Colonic mucosa (tissue), 4 donors: ENCODE measurements around the gene SLC2A8. TPM values are rescaled to one million over a fixed set of nuclear protein-coding genes. Genes with fewer than 3 reads are reported as not detected.

ENCODE experiments used
- DNase-seq: peaks from one replicate; pipeline ENCODE4 v3.0.0-alpha.2; 2020
- H3K27ac ChIP-seq: fragments of 200-600 bp; one replicate; pipeline ENCODE4 v1.8.0; 2021
- H3K27me3 ChIP-seq: fragments of 200-600 bp; one replicate; pipeline ENCODE4 v1.8.0; 2021
- H3K36me3 ChIP-seq: fragments of 200-600 bp; one replicate; pipeline ENCODE4 v1.8.0; 2021
- H3K4me1 ChIP-seq: fragments of 200-600 bp; one replicate; pipeline ENCODE4 v1.8.0; 2021; ENCODE audit warnings: mild to moderate bottlenecking
- H3K4me3 ChIP-seq: fragments of 200-600 bp; one replicate; pipeline ENCODE4 v1.8.0; 2021
- H3K9ac ChIP-seq, 2 donors: one replicate each; pipeline ENCODE4 v1.7.0; 2013; ENCODE audit warnings: control low read depth in 2 of 2, low read depth in 2 of 2, low read length in 2 of 2
- H3K9me3 ChIP-seq: fragments of 200-600 bp; one replicate; pipeline ENCODE4 v1.8.0; 2021
- intact Hi-C: fragments of 100-400 bp; cut with DNase I; formaldehyde crosslinking; loops from one replicate; pipeline ENCODE4 v1.14.1; 2022
- total RNA-seq, 2 donors: library from RNA; stranded (reverse); fragmentation: NEBNext Ultra II Directional in 1 of 2; extraction: Animal tissue kit (Norgen Biotek cat#: 25700) in 1 of 2; gene quantifications; one replicate each; pipeline ENCODE4 v1.2.1, GENCODE V29; 2021
- TF ChIP-seq, protein P1 (sequence below): fragments of 200-600 bp; IDR thresholded peaks from one replicate; pipeline ENCODE4 v1.8.0; 2022; ENCODE audit warnings: antibody characterized with exemption, mild to moderate bottlenecking
- donor health status: healthy.
- donor health status: DM: no; HTN: no; CAD: no.
- donor health status: DM: no; HTN: no; CAD: no.

Gene SLC2A8
- total RNA-seq, 2 donors from 2014 or later = 20.4 to 33.6 TPM

DNA sequence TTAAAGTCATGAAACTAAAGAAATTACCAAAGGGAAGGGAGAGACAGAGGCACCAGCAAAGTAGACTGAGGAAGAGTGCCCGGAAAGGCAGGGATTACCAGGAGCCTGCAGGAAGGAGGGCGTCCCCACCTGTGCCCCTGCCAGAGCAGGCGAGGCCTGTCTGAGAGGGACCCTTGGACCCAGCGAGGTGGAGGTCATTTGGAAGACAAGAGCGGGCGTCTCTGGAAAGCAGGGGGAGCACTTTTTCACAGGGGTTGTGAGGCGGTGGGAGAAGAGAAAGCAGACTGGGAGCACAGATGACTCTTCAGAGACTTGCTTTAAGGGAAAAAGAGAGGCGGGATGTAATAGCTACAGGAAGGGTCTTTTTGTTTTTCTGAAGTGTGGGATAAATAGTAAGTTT, 27.5 kb upstream of the SLC2A8 start:
- H3K9me3 ChIP-seq = no peaks in the 10 kb centered on the region
- H3K4me3 ChIP-seq = no peak overlapping the region
- no peak overlapping the region for H3K9ac ChIP-seq
- no peaks in the 10 kb centered on the region for H3K36me3 ChIP-seq
- no peak for DNase-seq
- H3K27ac ChIP-seq = no peak overlapping the region
- TF ChIP-seq, protein P1, sequence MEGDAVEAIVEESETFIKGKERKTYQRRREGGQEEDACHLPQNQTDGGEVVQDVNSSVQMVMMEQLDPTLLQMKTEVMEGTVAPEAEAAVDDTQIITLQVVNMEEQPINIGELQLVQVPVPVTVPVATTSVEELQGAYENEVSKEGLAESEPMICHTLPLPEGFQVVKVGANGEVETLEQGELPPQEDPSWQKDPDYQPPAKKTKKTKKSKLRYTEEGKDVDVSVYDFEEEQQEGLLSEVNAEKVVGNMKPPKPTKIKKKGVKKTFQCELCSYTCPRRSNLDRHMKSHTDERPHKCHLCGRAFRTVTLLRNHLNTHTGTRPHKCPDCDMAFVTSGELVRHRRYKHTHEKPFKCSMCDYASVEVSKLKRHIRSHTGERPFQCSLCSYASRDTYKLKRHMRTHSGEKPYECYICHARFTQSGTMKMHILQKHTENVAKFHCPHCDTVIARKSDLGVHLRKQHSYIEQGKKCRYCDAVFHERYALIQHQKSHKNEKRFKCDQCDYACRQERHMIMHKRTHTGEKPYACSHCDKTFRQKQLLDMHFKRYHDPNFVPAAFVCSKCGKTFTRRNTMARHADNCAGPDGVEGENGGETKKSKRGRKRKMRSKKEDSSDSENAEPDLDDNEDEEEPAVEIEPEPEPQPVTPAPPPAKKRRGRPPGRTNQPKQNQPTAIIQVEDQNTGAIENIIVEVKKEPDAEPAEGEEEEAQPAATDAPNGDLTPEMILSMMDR = no peak
- no peaks in the 10 kb centered on the region for H3K27me3 ChIP-seq
- intact Hi-C loops = no loop called here
- no peaks in the 10 kb centered on the region for H3K4me1 ChIP-seq

DNA sequence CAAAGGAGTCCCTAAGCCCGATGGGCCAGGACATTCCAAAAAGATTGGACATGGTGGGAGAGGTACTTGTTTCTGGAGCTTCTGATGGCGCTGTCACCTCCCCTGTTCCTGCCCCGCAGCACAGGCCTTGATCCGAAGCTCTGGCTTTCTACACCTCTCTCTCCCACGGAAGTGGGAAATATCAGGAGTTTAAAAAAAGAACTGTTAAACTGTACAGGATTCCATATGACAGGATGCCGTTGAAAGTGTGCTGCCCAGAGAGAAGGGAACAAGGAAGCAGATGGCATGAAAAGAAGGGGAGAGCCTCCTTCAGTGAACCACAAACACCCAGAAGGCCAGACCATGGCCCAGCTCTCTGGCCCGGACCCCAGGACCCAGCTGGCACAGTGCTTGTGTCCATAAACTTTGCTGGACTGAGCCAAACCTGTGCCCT, 26.8 kb upstream of the SLC2A8 start:
- H3K36me3 ChIP-seq = no peaks in the 10 kb centered on the region
- H3K9me3 ChIP-seq = no peaks in the 10 kb centered on the region
- H3K4me1 ChIP-seq = no peaks in the 10 kb centered on the region
- no peak overlapping the region for H3K9ac ChIP-seq
- intact Hi-C loops = no loop called here
- no peak overlapping the region for H3K4me3 ChIP-seq
- DNase-seq = no peak
- TF ChIP-seq, protein P1 = no peak
- no peaks in the 10 kb centered on the region for H3K27me3 ChIP-seq
- H3K27ac ChIP-seq = no peak overlapping the region

DNA sequence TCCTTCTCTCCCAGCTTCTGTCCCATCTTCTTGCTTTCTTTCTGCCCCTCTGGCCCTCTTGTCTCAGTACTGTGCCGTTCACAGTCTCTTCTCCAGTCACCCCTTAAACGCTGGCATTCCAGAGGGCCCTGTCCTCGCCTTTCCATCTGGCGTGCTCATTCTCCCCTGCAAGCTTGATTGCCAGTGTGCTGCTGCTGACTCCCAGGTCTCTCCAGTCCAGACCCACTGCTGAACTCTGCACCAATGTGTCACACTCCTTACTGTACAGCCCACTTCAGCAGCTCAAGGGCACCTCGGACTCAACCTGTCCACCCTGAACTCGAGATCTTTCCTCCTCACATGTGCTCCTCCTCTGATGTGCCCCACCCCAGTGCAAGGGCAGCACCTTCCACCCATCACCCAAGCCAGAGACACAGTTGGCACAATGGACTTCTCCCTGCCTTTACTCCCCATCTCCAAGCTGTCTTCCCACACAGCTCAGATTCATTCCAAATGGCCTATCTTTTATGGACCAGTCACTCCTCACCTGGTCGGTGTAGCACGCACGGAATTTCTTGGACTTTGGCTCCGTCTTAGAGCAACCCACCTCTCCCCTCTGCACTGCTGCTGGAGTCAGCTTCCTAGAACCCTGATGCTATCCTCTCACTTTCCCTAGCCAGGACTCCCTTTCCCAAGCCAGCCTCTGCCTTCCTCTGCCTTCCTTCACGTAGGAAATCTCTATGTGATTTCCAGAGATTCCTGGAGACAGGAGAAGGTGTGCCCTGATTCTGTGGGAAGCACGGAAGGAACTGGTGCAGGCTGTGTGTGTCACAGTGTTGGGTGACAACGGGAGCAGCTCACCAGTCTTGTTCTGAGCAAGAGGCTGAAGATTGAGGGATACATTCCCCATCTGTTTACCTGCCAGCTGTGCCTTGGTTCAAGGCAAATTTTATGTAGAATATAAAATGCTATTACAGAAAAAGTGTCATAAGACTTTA, 26.0 kb upstream of the SLC2A8 start:
- no peak overlapping the region for H3K4me3 ChIP-seq
- no peaks in the 10 kb centered on the region for H3K27me3 ChIP-seq
- no peaks in the 10 kb centered on the region for H3K9me3 ChIP-seq
- no peak overlapping the region for H3K9ac ChIP-seq
- TF ChIP-seq, protein P1 = no peak
- H3K27ac ChIP-seq = no peak overlapping the region
- no peak for DNase-seq
- intact Hi-C loops = no loop called here
- no peaks in the 10 kb centered on the region for H3K36me3 ChIP-seq
- H3K4me1 ChIP-seq = no peaks in the 10 kb centered on the region

DNA sequence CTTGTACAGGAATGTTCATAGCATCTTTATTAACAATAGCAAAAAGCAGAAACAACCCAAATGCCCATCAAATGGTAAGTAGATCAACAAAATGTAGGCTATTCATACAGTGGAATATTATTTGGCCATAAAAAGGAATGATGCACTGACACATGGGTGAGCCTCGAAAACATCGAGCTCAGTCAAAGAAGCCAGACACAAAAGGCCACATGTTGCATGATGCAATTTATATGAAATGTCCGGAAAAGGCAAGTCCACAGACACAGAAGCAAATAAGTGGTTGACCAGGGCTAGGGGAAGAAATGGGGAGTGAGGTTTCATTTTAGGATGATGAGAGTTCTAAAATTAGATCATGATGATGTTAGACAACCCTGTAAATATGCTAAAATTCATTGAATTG, 16.5 kb upstream of the SLC2A8 start:
- H3K36me3 ChIP-seq = no peaks in the 10 kb centered on the region
- H3K27me3 ChIP-seq = no peaks in the 10 kb centered on the region
- TF ChIP-seq, protein P1 = no peak
- no peak overlapping the region for H3K4me3 ChIP-seq
- H3K9me3 ChIP-seq = no peaks in the 10 kb centered on the region
- intact Hi-C loops = no loop called here
- H3K9ac ChIP-seq = no peak overlapping the region
- no peak for DNase-seq
- H3K27ac ChIP-seq = no peak overlapping the region
- H3K4me1 ChIP-seq = no peaks in the 10 kb centered on the region

DNA sequence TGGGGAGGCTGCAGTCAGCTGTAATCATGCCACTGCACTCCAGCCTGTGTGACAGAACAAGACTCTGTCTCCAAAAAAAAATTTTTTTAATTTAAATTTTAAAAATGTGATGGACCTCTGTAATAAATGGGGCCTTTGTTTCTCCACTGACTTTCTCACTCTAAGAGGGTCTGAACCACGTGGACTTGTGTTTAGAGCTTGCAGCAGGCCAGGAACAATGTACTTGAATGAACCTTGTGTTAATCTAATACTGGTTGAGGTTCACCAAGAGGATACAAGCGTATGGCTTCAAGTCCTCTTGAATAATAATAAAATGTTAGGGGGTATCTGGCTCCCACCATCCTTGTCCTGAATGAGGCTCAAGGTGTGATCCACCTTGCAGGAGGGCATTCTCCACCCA, 14.4 kb upstream of the SLC2A8 start:
- H3K27ac ChIP-seq = no peak overlapping the region
- no peaks in the 10 kb centered on the region for H3K27me3 ChIP-seq
- intact Hi-C loops = no loop called here
- H3K36me3 ChIP-seq = no peaks in the 10 kb centered on the region
- no peak overlapping the region for H3K4me3 ChIP-seq
- no peaks in the 10 kb centered on the region for H3K4me1 ChIP-seq
- TF ChIP-seq, protein P1 = no peak
- no peak for DNase-seq
- no peak overlapping the region for H3K9ac ChIP-seq
- H3K9me3 ChIP-seq = no peaks in the 10 kb centered on the region
